ENCODE measurements around the gene ADGRB2. TPM values are rescaled to one million over a fixed set of nuclear protein-coding genes. Genes with fewer than 3 reads are reported as not detected.

The ADGRB2 gene
- polyA plus RNA-seq, 1 experiment: 9.2 TPM

- DNase-seq (ENCODE audit: low read depth): peak; percentile 77
- Histone ChIP-seq H3K27me3 (ENCODE audit: control insufficient read depth, insufficient read depth, low read length) (peaks cover 2% of the 10 kb centered on the region), H3K36me3 (ENCODE audit: control insufficient read depth, insufficient read depth, low read length) (no peaks in the 10 kb centered on the region), H3K4me3 (ENCODE audit: low read depth, low read length) (peak overlapping the region; percentile 33)
- CTCF ChIA-PET: interaction anchor here (0.7 to 5.8 kb wide), 43 partner anchors 8 to 249 kb away, joined by 3 to 86 read pairs (median 6); partner anchors contain the start of gene COL16A1
- TF ChIP-seq, protein P1, sequence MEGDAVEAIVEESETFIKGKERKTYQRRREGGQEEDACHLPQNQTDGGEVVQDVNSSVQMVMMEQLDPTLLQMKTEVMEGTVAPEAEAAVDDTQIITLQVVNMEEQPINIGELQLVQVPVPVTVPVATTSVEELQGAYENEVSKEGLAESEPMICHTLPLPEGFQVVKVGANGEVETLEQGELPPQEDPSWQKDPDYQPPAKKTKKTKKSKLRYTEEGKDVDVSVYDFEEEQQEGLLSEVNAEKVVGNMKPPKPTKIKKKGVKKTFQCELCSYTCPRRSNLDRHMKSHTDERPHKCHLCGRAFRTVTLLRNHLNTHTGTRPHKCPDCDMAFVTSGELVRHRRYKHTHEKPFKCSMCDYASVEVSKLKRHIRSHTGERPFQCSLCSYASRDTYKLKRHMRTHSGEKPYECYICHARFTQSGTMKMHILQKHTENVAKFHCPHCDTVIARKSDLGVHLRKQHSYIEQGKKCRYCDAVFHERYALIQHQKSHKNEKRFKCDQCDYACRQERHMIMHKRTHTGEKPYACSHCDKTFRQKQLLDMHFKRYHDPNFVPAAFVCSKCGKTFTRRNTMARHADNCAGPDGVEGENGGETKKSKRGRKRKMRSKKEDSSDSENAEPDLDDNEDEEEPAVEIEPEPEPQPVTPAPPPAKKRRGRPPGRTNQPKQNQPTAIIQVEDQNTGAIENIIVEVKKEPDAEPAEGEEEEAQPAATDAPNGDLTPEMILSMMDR (IDR thresholded peaks at IDR 0.05; ENCODE audit: insufficient read depth, low read depth, low read length): peak; percentile 95
- POLR2A ChIA-PET: interaction anchor here (0.6 kb wide), 3 partner anchors 51 to 241 kb away, joined by 3 read pairs; no protein-coding TSS in a partner anchor
These were observed 48.9 kb downstream of the ADGRB2 start for GRCh38 chr1:31715087-31715872.

- ChIA-PET POLR2A (interaction anchor here (0.6 kb wide), 2 partner anchors 51 to 53 kb away, joined by 3 read pairs; no protein-coding TSS in a partner anchor), CTCF (interaction anchor here (0.7 to 5.8 kb wide), 29 partner anchors 11 to 249 kb away, joined by 3 to 86 read pairs (median 7); partner anchors contain the start of gene COL16A1)
- peak; percentile 52 for DNase-seq (ENCODE audit: low read depth)
- TF ChIP-seq, protein P1 (IDR thresholded peaks at IDR 0.05; ENCODE audit: insufficient read depth, low read depth, low read length): peak; percentile 65
- Histone ChIP-seq H3K4me3 (ENCODE audit: low read depth, low read length) (peak overlapping the region; percentile 7; the same call in 1 of the 2 replicates), H3K36me3 (ENCODE audit: control insufficient read depth, insufficient read depth, low read length) (no peaks in the 10 kb centered on the region), H3K27me3 (ENCODE audit: control insufficient read depth, insufficient read depth, low read length) (peaks cover 2% of the 10 kb centered on the region)
These were observed 49.6 kb downstream of the ADGRB2 start for GRCh38 chr1:31714442-31715086.

- CTCF ChIA-PET: interaction anchor here (0.7 to 5.8 kb wide), 13 partner anchors 11 to 352 kb away, joined by 3 to 86 read pairs (median 3); partner anchors contain the start of genes COL16A1 and PEF1
These were observed 51.5 kb downstream of the ADGRB2 start for GRCh38 chr1:31712630-31713029.

GRCh38 chr1:31712068-31712467, 52.1 kb downstream of the ADGRB2 start:
- no peak for DNase-seq (ENCODE audit: low read depth)
- Histone ChIP-seq H3K27me3 (ENCODE audit: control insufficient read depth, insufficient read depth, low read length) (no peaks in the 10 kb centered on the region), H3K36me3 (ENCODE audit: control insufficient read depth, insufficient read depth, low read length) (no peaks in the 10 kb centered on the region), H3K4me3 (ENCODE audit: low read depth, low read length) (no peak overlapping the region)
- ChIA-PET POLR2A (interaction anchor here (1.9 kb wide), 1 partner anchor 9 kb away, joined by 12 read pairs; the partner anchor contains the start of gene COL16A1), CTCF (interaction anchor here (0.9 to 5.8 kb wide), 13 partner anchors 10 to 540 kb away, joined by 3 to 86 read pairs (median 3); partner anchors contain the start of genes COL16A1 and PEF1)
- TF ChIP-seq, protein P1 (IDR thresholded peaks at IDR 0.05; ENCODE audit: insufficient read depth, low read depth, low read length): no peak

More at GRCh38 chr1:31712630-31713029, 51.5 kb downstream of the ADGRB2 start:
- no peak overlapping the region for H3K4me3 ChIP-seq (ENCODE audit: low read depth, low read length)
- H3K36me3 ChIP-seq (ENCODE audit: control insufficient read depth, insufficient read depth, low read length): no peaks in the 10 kb centered on the region
- POLR2A ChIA-PET: interaction anchor here (0.6 to 1.9 kb wide), 2 partner anchors 10 to 303 kb away, joined by 3 to 12 read pairs; partner anchors contain the start of gene COL16A1
- TF ChIP-seq, protein P1 (IDR thresholded peaks at IDR 0.05; ENCODE audit: insufficient read depth, low read depth, low read length): no peak
- DNase-seq (ENCODE audit: low read depth): peak; percentile 92
- no peaks in the 10 kb centered on the region for H3K27me3 ChIP-seq (ENCODE audit: control insufficient read depth, insufficient read depth, low read length)

Data from BJ (cell line).